Left ventricle myocardium inferior (tissue), 1 donor: ENCODE data around the gene GNA14. TPM values are rescaled to one million over a fixed set of nuclear protein-coding genes. Genes with fewer than 3 reads are reported as not detected.

Experiments used
- DNase-seq: peaks from one replicate; pipeline ENCODE4 v3.0.0-alpha.2; 2020
- H3K27ac ChIP-seq: fragments of 200-600 bp; replicated peaks from 2 replicates; pipeline ENCODE4 v1.8.0; 2021
- H3K27me3 ChIP-seq: fragments of 200-600 bp; 2 replicates; pipeline ENCODE4 v1.8.0; 2021; ENCODE audit warnings: low read depth
- H3K36me3 ChIP-seq: fragments of 200-600 bp; 2 replicates; pipeline ENCODE4 v1.8.0; 2021
- H3K4me1 ChIP-seq: fragments of 200-600 bp; 2 replicates; pipeline ENCODE4 v1.8.0; 2021
- H3K4me3 ChIP-seq: fragments of 200-600 bp; 2 replicates; pipeline ENCODE4 v1.8.0; 2021; ENCODE audit warnings: mild to moderate bottlenecking, moderate library complexity
- H3K9me3 ChIP-seq: fragments of 200-600 bp; replicated peaks from 2 replicates; pipeline ENCODE4 v1.8.0; 2021
- CTCF ChIP-seq: fragments of 200-600 bp; IDR thresholded peaks from 2 replicates; pipeline ENCODE4 v1.8.0; 2021; ENCODE audit warnings: antibody characterized with exemption, mild to moderate bottlenecking, borderline replicate concordance
- intact Hi-C: fragments of 100-400 bp; cut with micrococcal nuclease; formaldehyde crosslinking; loops from one replicate; pipeline ENCODE4 v1.11.0; 2022
- total RNA-seq: library from RNA; stranded (reverse); fragmentation: NEBNext Ultra II Directional; extraction: Animal tissue kit (Norgen Biotek cat#: 25700); gene quantifications from one replicate; pipeline ENCODE4 v1.2.1, GENCODE V29; 2021
- donor health status: DM: no; HTN: yes; CAD: no; lungs with severe emphysema.

Gene GNA14
- total RNA-seq, 1 donor from 2014 or later: 2.2 TPM

DNA sequence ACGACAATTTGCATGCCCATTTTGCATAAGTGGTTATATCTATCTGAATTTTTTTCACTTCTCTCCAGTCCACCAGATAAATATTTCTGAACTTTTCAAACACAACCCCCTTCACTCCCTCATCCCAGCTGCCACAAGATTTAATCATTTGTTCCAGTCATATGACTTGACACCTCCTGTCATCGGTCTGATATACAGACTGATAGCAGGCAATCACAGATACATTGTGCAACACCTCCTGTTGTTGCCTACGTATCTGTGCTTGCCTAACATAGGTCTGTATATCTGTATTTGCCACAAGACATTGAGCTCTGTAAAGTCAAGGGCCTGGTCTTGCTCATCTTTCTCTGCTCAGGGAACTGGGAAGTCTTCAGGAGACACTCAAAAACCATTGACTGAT is 65.6 kb downstream of the GNA14 start:
- no peak overlapping the region for H3K27ac ChIP-seq
- intact Hi-C loops: no loop called here
- H3K4me1 ChIP-seq: peaks cover 16% of the 10 kb centered on the region
- DNase-seq: no peak
- H3K36me3 ChIP-seq: no peaks in the 10 kb centered on the region
- no peaks in the 10 kb centered on the region for H3K27me3 ChIP-seq
- TF ChIP-seq CTCF: no peak
- H3K4me3 ChIP-seq: no peak overlapping the region
- no peaks in the 10 kb centered on the region for H3K9me3 ChIP-seq

DNA sequence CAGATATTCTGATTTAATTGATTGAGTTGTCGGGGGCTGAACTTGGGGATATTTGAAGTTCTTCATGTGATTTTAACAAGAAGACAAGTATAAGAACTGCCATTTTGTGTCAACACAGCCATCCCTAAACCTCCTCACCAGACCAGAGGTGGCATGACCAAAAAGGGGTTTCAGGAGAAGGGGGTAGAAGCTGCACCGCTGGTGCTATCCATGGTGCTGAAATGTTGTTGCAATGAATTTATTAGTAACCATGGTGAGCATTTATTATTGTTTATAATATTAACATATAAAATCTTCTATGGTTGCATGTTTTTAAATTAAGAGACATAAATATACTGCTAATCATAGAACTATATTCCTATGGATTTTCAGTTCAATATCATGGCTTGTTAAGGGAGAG is 72.3 kb downstream of the GNA14 start:
- Histone ChIP-seq H3K4me3 (no peak overlapping the region), H3K27ac (no peak overlapping the region), H3K9me3 (no peaks in the 10 kb centered on the region), H3K4me1 (peaks cover 4% of the 10 kb centered on the region), H3K27me3 (no peaks in the 10 kb centered on the region), H3K36me3 (no peaks in the 10 kb centered on the region)
- TF ChIP-seq CTCF: no peak
- no peak for DNase-seq
- intact Hi-C loops: no loop called here

DNA sequence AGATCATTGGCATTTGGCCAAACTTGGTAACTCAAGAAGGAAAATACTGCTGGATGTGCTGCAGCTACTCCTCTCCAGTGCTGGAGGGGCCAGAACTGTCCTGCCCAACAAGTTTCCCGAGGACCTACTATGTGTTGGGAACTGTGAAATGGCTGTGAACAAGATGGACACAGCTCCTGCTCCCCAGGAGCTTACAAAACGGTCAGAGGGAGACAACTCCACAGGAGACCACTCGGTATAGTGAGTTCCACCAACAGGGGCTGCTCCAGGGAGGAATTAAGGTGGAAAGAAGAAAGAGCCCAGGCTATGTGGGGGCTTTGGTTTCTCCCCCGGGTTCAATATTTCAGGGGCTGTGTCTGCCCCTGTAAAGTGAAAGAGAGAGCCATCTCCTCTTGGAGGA is 78.8 kb downstream of the GNA14 start:
- intact Hi-C loops: no loop called here
- H3K4me1 ChIP-seq: no peaks in the 10 kb centered on the region
- TF ChIP-seq CTCF: no peak
- no peak overlapping the region for H3K27ac ChIP-seq
- H3K9me3 ChIP-seq: no peaks in the 10 kb centered on the region
- no peak for DNase-seq
- no peak overlapping the region for H3K4me3 ChIP-seq
- H3K36me3 ChIP-seq: no peaks in the 10 kb centered on the region
- H3K27me3 ChIP-seq: no peaks in the 10 kb centered on the region

GRCh38 chr9:77563174-77563573 is 84.9 kb downstream of the GNA14 start:
- DNase-seq: no peak
- Histone ChIP-seq H3K27ac (no peak overlapping the region), H3K9me3 (no peaks in the 10 kb centered on the region), H3K27me3 (no peaks in the 10 kb centered on the region), H3K4me3 (no peak overlapping the region), H3K4me1 (no peaks in the 10 kb centered on the region), H3K36me3 (no peaks in the 10 kb centered on the region)
- intact Hi-C loops: no loop called here
- no peak for TF ChIP-seq CTCF

DNA sequence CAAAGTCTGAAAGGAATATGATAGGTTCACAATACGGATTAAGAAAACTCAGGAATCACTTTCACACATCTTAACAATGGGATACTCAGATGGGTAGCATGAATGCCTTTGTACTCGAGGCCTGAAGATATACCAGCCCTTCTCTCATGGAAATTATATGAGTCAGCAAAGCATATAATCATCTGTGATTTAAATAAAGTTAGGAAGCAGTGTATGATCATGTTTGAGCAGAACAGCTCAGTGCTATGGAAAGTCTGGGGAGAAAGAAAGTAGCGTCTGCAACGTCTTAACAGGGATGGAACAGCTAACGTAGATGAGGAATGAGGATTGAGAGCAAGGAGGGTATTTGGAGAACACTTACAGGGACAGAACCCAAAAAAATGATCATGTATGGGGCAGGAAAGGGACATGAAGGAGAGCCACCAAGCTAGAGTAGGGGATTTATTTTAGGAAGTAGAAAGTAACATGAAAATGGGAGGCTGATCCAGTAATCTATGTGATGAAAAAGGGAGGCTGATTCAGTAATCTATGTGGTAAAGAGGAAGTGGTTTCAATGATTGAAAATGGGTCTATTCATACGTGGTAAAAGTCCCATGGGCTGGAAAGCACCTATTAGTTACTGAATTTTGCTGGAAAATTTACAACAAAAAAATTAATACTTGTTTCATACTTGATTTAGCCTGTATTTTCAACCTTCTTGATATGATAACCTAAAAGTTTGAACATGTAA is 85.9 kb downstream of the GNA14 start:
- no peak for TF ChIP-seq CTCF
- H3K9me3 ChIP-seq: no peaks in the 10 kb centered on the region
- H3K4me1 ChIP-seq: no peaks in the 10 kb centered on the region
- no peak overlapping the region for H3K27ac ChIP-seq
- no peak overlapping the region for H3K4me3 ChIP-seq
- no peaks in the 10 kb centered on the region for H3K36me3 ChIP-seq
- no peak for DNase-seq
- H3K27me3 ChIP-seq: no peaks in the 10 kb centered on the region
- intact Hi-C loops: no loop called here
